Activated T-cell treated with anti-CD3 and anti-CD28 coated beads, Interleukin-2, amount 50 U/mL, for 48 hours (primary cell): Measurements from ENCODE around the gene CHMP5.

Experiments used
- DNase-seq, 2 experiments: peaks; one replicate each; pipeline ENCODE4 v3.0.0-alpha.2; 2020

The CHMP5 gene

GRCh38 chr9:33320230-33320567, 55.4 kb downstream of the CHMP5 start:
- no peak for DNase-seq

- DNase-seq, result no peak
Observed at GRCh38 chr9:33320568-33321261, 55.9 kb downstream of the CHMP5 start.

- DNase-seq, result no peak
Observed at GRCh38 chr9:33329117-33329563, 64.3 kb downstream of the CHMP5 start.

- DNase-seq, result no peak
Observed at GRCh38 chr9:33329979-33330378, 65.1 kb downstream of the CHMP5 start.

GRCh38 chr9:33331377-33331891, 66.6 kb downstream of the CHMP5 start:
- no peak for DNase-seq
